HG03108 (cell line): ENCODE measurements around the gene RANBP3.
"Not testable (repeated sequence)": the region's sequence is repeated elsewhere in the genome, so short reads cannot be mapped to it uniquely, and the experiment has no call there.

Experiments used
- ATAC-seq: cut with Tn5 transposase; IDR thresholded peaks from one replicate; pipeline ENCODE4 v1.9.1; 2021; ENCODE audit warnings: moderate library complexity; ENCODE audit not compliant: unreplicated experiment

Gene RANBP3

DNA sequence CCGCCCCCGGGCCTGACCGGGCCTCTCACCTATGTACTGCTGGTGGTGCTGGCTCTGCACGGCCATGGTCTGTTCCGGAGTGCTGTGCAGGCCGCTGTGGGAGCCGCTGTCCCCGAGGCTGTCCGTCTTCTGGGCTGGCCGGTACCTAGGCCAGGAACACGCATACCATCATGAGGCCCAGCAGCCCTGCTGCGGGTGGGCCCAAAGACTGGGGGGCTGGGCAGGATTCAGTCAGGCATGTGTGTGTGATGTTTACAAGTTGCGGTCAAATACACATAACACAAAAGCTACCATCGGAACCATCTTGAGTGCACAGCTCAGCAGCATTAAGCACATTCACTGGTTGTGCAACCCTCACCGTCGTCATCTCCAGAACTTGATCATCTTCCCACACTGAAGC lies 32.2 kb upstream of the RANBP3 start:
- ATAC-seq, result no peak

- ATAC-seq, result no peak
These were observed 29.9 kb upstream of the RANBP3 start for GRCh38 chr19:6007866-6008265.

- no peak for ATAC-seq
These were observed 29.0 kb upstream of the RANBP3 start for GRCh38 chr19:6006896-6007295.

GRCh38 chr19:6006070-6006446 lies 28.1 kb upstream of the RANBP3 start:
- ATAC-seq, result not testable (repeated sequence)

- no peak for ATAC-seq
These were observed 27.6 kb upstream of the RANBP3 start for GRCh38 chr19:6005321-6006069.

GRCh38 chr19:6003976-6004375 lies 26.0 kb upstream of the RANBP3 start:
- no peak for ATAC-seq

DNA sequence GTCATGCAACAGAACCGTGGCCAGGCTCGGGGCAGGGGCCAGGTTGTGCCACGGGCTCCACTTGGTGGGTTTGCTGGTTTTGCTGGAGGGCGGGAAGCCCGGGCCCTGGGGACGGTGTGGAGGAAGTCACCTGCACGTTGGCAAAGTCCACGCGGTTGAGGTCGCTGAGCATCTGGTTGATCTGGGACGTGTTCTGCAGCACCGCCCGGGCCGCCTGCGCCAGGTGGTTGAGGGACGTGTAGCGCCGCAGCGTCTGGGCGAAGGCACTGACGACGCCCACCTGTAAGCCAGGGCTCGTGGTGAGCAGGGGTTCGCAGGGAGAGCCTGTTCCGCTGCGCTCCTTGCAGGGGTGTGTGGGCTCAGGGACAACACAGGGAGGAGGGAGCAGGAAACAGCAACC lies 24.7 kb upstream of the RANBP3 start:
- ATAC-seq, result no peak

- ATAC-seq, result no peak
These were observed 22.4 kb upstream of the RANBP3 start for GRCh38 chr19:6000228-6000847.

DNA sequence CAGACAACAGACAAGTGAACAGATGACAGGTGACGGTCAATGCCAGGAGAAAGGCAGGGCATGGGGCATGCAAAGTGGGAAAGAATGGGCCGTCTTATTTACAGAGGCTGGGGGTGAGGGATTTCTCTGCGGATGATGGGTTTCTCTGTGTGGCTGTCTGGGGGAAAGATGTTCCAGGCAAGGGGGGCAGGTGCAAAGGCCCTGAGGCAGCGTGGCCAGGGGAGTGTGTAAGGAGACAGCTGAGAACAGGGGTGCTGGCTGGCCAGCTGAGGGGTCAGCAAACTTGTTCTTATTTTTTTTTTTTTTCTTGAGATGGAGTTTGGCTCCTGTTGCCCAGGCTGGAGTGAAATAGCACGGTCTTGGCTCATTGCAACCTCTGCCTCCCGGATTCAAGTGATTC lies 21.8 kb upstream of the RANBP3 start:
- ATAC-seq, result no peak

- ATAC-seq, result no peak
These were observed 19.4 kb upstream of the RANBP3 start for GRCh38 chr19:5997371-5997770.

GRCh38 chr19:5996623-5997320 lies 18.8 kb upstream of the RANBP3 start:
- no peak for ATAC-seq

GRCh38 chr19:5996102-5996501 lies 18.2 kb upstream of the RANBP3 start:
- ATAC-seq, result no peak

GRCh38 chr19:5995606-5996005 lies 17.7 kb upstream of the RANBP3 start:
- ATAC-seq, result no peak

- ATAC-seq, result no peak
These were observed 16.6 kb upstream of the RANBP3 start for GRCh38 chr19:5994405-5995165.

- no peak for ATAC-seq
These were observed 15.9 kb upstream of the RANBP3 start for GRCh38 chr19:5993648-5994358.

GRCh38 chr19:5993201-5993600 lies 15.3 kb upstream of the RANBP3 start:
- no peak for ATAC-seq

DNA sequence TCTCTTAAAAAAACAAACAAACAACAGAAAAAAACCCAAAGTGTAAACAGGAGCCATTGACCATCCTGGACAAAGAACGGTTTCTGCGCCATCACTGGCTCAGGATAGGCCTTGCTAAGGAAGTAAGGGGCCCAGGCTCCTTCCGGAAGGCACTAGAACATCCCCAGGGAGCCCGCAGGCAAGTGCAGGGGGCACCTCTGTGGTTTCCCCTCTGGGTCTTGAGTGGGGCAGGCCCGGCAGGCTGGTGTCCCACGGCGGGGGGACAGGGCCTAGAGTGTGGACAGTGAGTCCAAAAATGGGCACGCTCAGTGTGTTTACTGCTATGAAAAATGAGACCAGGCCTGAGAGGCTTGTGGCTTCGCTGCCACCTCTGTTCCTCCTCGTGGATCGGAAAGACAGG lies 14.8 kb upstream of the RANBP3 start:
- ATAC-seq, result no peak

DNA sequence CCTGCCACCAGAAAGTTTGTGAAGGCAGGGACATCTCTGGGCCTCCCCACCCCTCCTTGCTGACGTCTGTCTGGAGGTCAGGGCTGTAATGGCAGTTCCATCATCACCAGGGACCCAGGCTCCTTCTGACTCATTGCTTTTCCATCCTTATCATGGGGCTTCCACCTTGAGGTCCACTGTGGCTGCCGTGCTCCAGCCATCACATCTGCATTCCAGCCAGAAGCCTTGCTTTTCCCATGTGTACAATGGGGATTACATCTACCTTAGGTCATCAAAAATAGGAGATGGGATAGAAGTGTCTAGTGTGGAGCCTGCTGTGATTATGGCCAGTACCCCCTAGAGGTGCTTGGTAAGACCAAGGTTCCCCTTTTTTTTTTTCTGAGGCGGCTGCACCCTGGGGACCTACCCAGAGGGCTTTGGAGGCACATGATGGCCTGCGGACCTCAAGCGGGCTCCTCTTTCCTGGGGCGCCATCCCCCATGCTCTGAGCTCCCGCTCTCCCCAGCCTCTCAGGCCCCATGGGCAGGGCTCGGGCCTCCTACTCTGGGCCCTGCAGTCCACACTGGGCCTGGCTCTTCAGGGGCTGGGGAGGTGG lies 13.4 kb upstream of the RANBP3 start:
- no peak for ATAC-seq

DNA sequence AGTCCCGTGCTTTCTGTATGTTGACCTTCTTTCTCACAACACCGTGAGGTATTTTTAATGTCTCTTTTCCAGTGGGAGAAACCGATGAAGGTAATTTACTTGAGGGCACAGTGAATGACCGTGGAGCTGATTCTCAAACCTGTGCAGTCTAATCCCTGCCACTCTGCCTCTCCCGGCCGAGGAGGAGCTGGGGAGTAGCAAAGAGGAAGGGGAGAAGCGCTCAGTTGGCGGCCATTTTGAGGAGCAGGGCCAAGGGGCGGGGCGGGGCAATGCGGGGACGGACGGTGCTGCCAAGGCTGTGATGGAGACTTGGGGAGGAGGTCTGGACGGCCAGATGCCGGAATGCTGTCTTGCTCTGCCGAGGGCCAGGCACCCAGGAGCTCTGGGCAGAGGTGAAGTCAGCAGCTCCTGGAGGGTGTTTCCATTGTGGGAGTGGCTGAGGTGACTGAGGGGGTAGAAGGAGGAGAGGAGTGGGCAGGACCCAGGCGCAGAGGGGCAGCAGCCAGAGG lies 12.4 kb upstream of the RANBP3 start:
- ATAC-seq, result no peak

- no peak for ATAC-seq
These were observed 11.6 kb upstream of the RANBP3 start for GRCh38 chr19:5989388-5990074.
